ENCODE data around the gene VSTM2L.

DNA sequence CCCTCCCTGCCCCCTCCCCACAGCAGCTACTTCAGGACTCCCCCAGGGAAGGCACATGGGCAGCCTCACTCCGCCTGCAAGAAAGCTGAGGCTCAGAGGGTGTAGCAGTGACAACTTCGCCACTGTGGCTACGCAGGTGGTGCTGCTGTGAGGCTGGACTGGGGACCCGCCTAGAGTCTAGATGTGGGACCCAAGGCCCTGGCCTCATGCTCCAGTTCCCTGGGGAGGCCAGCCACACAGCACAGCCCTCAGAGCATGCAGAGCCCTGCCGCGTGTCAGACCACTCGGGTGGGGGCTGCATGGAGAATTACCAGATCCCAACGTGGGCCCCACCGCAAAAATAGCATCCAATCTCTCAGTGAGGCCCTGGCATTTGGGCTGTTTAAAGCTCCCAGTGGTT is 30.8 kb upstream of the VSTM2L start:
- TF ChIP-seq POLR2AphosphoS5 (IDR thresholded peaks at IDR 0.05; ENCODE audit: insufficient read depth, low read depth, low read length) (no peak), EZH2 (IDR thresholded peaks at IDR 0.05; ENCODE audit: borderline replicate concordance, low read depth, low read length, severe bottlenecking) (no peak), MYC (IDR thresholded peaks at IDR 0.05; ENCODE audit: low read depth, low read length) (no peak)
- TF ChIP-seq, protein P1, sequence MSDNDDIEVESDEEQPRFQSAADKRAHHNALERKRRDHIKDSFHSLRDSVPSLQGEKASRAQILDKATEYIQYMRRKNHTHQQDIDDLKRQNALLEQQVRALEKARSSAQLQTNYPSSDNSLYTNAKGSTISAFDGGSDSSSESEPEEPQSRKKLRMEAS (IDR thresholded peaks at IDR 0.05; ENCODE audit: insufficient read depth, insufficient read length) = no peak
- TF ChIP-seq, protein P2, sequence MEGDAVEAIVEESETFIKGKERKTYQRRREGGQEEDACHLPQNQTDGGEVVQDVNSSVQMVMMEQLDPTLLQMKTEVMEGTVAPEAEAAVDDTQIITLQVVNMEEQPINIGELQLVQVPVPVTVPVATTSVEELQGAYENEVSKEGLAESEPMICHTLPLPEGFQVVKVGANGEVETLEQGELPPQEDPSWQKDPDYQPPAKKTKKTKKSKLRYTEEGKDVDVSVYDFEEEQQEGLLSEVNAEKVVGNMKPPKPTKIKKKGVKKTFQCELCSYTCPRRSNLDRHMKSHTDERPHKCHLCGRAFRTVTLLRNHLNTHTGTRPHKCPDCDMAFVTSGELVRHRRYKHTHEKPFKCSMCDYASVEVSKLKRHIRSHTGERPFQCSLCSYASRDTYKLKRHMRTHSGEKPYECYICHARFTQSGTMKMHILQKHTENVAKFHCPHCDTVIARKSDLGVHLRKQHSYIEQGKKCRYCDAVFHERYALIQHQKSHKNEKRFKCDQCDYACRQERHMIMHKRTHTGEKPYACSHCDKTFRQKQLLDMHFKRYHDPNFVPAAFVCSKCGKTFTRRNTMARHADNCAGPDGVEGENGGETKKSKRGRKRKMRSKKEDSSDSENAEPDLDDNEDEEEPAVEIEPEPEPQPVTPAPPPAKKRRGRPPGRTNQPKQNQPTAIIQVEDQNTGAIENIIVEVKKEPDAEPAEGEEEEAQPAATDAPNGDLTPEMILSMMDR (IDR thresholded peaks at IDR 0.05; ENCODE audit: extremely low read depth in 1 of 2, insufficient read depth in 1 of 2, low read depth in 1 of 2, low read length in 2 of 2) = no peak
